ENCODE results near the gene BCR.
"Not testable (repeated sequence)": the region's sequence is repeated elsewhere in the genome, so short reads cannot be mapped to it uniquely, and the experiment has no call there.

BCR gene

DNA sequence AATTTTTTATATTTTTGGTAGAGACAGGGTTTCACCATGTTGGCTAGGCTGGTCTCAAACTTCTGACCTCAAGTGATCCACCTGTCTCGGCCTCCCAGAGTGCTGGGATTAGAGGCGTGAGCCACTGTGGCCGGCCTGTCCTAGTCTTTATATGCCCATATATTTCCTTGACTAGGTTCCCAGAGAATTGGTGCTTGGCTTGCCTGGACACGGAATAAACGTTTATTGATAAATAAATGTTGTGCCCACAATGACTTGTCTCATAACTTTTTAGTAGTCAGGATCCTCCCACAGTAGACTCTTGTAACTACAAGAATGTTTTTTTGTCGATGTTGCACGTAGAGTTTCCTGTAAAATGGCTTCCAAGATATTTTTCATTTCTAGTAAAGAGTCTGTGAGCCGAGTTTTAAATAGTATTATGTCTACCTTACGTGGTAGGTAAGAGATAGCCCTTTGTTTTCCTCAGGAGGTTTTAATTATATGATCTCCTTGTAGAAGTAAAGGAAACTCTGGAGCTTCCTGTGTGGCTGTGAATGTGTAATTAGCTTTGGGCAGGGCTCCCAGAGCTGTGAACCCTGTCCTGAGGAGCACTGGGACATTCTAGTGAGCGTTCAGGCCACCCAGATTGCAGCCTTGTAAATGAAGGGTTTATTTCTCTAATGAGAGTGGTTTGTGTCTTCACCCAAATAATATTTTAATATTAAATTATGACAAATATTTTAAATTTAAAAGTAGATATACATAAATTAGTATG lies 161.8 kb downstream of the BCR start:
- not testable (repeated sequence) for DNase-seq

DNA sequence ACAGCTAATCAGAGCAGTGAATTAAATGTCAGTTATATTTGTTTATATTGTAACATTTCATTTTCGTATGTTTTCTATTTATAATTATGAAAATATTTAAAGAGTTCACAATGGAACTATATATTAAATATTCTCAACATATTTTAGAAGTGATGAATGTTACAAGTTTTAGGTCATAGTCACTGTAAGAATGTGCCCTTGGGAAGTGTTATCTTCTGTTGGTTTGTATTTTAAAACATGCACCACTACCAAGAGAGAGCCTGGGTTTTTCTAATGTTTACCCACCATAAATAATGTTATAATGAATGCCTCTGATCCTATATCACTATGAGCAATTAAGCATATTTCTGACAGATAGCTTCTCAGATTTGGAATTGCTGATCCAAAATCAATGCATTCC lies 171.0 kb downstream of the BCR start:
- no peak for DNase-seq

DNA sequence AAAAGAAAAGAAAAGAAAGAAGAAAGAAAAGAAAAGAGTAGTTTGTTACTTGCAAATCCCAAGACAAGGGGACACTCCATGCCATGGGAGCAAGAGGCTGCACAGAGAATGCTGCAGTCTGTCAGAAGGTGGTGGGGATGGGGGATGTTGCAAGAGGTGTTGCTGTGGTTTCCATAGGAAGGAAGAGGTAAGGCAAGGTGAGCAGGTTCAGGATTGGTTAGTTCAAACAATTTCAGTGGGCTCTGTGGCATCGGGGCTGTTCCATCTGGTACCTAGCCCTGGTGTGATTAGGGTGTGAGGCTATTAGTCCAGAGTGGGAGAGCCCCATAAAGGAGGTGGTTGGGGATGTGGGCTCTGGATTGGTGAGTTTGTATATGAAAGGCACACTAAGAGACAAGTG lies 172.7 kb downstream of the BCR start:
- DNase-seq: no peak

DNA sequence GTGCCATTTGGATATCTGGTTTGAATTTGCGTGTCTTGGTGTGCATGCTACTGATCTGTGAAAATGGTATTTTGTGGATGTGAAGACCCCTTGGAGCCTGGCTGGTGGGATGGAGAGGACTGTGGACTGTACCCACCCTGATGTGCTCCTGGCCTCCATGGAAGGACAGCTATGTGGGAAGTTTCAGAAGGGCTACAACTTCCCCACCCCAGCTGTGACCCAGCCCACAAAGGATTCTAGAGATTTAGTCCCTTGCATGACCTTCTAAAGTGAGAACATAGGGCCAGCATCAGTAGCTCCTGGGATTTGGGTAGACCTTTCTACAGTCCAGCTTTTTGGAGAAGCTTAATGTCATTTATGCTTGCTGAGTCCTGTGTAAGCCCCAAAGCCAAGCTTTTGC lies 173.4 kb downstream of the BCR start:
- no peak for DNase-seq

DNA sequence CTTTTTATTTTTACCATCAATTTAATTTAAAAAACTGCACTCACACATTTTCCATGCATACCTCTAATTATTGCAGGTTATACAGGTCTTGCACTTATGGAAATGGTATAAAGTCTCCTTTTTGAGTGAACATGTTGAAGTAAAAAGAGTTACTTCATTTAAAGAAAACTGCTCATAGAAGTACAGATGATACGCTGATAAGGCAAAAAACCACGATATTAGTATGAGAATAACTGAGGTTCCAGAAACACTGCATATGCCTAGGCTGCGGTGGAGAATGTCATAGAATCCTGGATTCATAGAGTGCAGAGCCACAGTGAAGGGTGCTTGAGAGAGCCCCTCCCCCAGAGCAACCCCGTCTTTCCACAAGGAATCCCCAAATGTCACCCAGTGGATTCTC lies 175.8 kb downstream of the BCR start:
- no peak for DNase-seq

DNA sequence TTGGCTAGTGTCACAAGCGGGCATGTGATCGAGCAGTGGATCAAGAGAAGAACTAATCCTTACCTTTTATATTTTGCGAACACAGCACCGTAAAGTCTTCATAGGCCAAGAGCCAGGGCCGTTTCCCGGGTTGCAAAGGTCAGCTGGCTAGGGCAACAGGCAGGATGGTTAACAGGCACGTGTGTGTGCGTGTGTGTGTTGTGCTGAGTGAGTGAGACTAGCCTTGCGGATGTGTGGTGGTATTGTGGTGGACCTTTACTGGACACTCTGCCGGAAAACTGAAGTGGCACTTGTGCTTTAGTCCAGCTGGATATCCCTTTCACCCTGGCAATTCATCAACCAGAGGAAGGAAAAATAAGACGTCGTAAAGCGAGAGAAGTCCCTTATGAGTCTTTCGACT lies 176.7 kb downstream of the BCR start:
- no peak for DNase-seq

DNA sequence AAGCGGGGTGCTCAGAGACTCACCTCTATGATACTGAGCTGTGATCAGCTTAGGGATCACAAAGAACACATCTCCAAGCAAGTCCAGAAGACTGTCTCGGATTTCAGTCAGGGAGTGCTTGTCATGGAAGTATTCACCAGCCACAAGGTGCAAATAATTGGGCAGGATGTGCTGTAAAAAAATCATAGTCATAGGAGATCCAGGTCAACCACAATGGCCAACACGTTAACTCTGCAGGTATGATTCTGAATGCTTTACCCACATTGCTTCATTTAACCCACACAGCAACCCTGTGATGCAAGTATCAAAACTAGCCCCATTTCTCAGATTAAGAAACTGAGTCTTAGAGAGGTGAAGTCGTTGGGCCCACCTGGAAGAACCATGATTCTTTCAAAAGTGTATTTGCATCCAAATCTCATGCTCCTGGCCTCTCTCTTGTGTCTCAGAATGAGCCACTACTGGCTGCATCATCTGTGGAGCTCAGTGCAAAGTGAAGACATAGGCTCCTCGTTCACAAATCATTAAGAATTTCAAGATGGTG lies 179.3 kb downstream of the BCR start:
- no peak for DNase-seq

DNA sequence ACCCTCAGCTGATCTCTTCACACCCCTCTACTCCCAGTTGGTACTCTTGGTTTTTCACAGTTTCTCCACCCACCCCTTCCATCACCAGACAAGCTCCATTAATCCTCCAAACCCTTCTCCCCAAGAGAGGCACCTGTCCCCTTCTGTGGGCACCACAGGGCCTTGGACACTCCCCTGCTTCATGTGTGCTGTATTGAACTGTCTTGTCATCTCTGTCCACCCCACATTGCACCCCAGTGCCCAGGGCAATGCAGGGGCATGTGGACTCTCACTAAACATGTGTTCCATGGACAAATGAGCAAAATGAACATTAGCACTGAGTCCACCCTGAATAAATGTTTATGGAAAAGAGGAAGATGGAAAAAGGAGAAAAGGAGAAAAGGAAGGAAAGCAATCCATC lies 181.4 kb downstream of the BCR start:
- no peak for DNase-seq

DNA sequence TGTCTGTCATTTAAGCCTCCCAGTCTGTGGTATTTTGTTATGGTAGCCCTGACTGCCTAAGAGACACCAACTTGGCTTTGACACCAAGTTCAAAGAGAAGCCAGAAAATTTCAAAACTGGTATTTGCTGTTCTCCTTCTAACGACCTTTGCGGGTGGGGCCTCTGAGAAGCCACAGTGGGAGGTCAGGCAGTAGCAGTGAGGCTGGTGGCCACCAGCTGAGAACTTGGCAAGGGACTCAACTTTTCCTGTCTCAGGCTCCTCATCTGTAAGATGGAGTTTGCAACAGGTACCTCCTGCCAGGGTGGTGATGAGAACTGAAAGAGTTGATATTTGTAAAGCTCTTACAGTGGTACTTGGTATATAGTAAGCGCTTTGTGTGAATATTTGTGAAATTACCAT lies 183.4 kb downstream of the BCR start:
- DNase-seq: no peak

DNA sequence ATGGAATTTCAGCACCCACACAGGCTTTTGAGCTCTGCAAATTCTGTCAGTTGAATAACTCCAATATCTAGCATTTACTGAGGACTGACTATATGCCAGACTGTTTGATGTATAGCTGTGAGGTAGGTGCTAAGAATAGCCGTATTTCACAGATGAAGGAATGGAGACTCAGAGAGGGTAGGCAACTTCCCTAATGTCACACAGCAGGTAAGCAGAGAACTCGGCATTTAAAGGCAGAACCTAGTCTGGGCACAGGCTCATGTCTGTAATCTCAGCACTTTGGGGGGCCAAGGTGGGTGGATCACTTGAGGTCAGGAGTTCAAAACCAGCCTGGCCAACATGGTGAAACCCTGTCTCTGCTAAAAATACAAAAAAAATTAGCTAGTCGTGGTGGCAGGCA lies 184.1 kb downstream of the BCR start:
- no peak for DNase-seq

DNA sequence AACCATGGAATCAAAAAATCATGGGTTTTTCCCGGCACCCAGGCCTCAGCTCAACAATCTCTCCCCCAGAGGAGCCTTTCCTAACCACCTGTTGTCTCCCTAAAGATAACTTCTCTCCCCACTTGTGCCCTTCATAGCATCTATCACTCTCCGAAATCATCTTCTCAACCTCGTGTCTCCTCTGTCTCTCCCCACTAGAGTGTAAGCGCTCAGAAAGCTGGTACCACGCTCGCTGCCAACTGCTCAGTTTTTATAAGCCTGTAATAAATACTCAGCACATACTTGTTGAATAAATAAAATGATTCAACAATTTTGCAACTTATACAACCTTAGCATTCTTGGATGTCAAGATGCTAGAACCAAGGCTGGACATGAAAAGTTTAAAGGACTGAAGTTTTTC lies 185.2 kb downstream of the BCR start:
- no peak for DNase-seq

DNA sequence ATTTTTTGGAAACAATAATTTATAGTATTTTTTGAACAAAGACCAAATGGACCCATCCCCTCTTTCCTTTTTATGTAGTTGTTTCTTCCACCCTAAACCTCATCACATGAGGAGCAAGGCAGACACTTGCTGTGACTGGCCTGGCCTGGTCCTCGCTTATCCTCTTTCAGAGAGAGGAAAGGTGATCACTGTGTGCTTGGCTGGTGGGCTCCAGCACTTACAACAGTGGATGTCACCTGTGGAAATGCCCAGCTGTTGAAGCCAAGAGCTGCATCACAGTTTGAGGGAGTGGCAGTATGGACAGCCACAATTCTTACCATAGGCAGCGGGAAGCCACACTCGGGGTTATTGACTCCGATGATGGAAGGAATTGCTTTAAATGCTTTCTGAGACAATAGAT lies 185.7 kb downstream of the BCR start:
- DNase-seq: no peak

DNA sequence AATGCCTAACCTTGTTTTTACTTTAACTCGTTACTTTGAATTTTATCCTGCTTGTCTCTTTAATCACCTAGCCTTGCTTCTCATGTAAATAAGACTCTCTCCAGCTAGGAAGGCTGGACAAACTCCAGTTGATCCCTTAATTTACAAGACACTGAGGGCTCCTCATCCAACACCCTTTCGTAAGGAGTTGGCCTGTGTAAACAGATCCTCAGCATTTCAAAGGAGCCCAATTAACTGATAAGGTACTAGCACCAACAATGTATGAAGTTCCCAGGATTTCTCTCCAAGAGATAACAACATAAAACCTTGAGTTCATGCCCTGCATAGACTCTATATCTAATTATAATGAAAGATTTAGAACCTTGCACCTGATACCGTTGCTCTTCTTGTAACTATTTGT lies 186.9 kb downstream of the BCR start:
- DNase-seq: not testable (repeated sequence)

All from NCI-H1694 treated with DMSO at 0.1 percent for 48 hours (cell line).